ENCODE results near the gene CDCA7.
"Not testable (repeated sequence)": the region's sequence is repeated elsewhere in the genome, so short reads cannot be mapped to it uniquely, and the experiment has no call there.

Gene CDCA7

GRCh38 chr2:173355866-173356508, 1.3 kb downstream of the CDCA7 start:
- peak overlapping the region; percentile 74 for H3K4me3 ChIP-seq (ENCODE audit: low read depth, low read length)
- DNase-seq (ENCODE audit: low read depth): no peak

DNA sequence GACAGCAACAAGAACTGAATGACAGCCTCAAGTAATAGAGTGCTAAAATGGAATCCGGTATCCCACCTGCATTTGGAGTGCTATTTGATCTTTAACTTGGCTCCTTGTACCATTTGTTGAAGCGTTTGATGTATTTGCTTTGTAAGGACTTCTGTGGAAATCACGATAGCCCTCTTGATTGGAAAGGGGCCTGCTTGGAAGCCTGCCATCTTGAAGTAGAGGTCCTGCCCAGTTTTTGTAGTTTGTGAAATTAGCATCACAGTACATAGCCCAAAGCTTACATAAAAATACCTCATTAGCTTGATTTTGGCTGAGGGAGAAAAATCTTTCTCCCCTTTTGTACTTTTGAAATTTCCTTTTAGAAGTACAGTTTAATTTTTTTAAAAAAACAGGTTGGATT, 2.7 kb downstream of the CDCA7 start:
- H3K4me3 ChIP-seq (ENCODE audit: low read depth, low read length): no peak overlapping the region
- DNase-seq (ENCODE audit: low read depth): no peak

GRCh38 chr2:173358616-173359015, 3.9 kb downstream of the CDCA7 start:
- H3K4me3 ChIP-seq (ENCODE audit: low read depth, low read length): no peak overlapping the region
- DNase-seq (ENCODE audit: low read depth): no peak

- DNase-seq (ENCODE audit: low read depth): no peak
- no peak overlapping the region for H3K4me3 ChIP-seq (ENCODE audit: low read depth, low read length)
These were observed 4.6 kb downstream of the CDCA7 start for GRCh38 chr2:173359231-173359630.

DNA sequence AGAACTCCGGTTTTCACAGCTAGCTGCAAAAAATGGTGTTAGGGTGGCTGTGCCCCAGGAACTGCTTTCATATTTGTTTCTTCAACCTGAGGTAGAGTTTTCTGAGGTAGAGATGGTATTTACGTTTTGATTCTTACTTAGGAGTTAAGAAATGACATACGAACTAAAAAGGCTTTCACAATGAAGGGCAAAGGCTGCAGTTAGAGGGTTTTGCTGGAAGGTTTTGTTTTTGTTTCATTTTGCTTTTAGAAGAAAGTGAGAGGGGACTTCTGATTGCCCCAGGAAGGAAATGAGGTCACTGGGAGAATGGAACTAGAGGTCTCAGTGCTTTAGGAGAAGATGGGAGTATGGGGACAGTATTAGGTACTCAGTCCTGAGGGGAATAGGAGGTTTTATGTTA, 15.5 kb downstream of the CDCA7 start:
- no peak overlapping the region for H3K4me3 ChIP-seq (ENCODE audit: low read depth, low read length)
- DNase-seq (ENCODE audit: low read depth): no peak

DNA sequence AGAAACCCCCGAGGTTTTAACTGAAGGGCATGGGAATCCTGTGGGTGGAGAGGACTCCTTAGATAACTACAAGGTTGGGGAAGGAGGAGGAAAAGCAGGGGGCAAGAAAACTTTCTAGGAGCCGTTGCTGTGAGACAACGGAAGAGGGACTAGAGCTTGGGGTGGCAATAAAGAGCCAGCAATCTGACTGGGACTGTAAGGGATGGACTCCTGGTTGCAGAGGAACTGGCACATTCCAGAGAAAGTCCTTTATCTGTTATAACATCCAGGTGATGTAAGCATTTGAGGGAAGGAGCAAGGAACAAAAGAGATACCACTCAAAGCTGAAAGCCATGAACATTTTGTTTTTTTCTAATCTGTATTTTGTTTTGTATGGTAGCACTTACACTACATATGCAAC, 16.4 kb downstream of the CDCA7 start:
- no peak for DNase-seq (ENCODE audit: low read depth)
- no peak overlapping the region for H3K4me3 ChIP-seq (ENCODE audit: low read depth, low read length)

DNA sequence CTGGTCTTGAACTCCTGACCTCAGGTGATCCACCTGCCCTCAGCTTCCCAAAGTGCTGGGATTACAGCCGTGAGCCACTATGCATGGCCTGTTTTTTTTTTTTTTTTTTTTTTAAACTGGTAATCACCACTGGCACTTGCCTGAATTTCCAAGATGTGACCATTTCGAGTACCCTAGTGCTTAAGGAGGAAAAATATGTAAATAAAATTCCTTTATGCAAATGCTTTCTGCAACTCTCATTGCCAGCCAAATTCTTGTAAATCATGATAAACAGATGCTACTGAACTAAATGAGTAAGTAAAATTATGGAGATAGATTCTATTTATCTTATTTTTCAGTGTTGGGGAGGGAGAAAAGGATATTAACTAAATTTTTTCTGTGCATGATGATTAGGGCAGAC, 18.6 kb downstream of the CDCA7 start:
- DNase-seq (ENCODE audit: low read depth): no peak
- no peak overlapping the region for H3K4me3 ChIP-seq (ENCODE audit: low read depth, low read length)

- H3K4me3 ChIP-seq (ENCODE audit: low read depth, low read length): no peak overlapping the region
- no peak for DNase-seq (ENCODE audit: low read depth)
These were observed 20.0 kb downstream of the CDCA7 start for GRCh38 chr2:173374634-173375033.

- not testable (repeated sequence) for DNase-seq (ENCODE audit: low read depth); H3K4me3 ChIP-seq (ENCODE audit: low read depth, low read length)
These were observed 30.9 kb downstream of the CDCA7 start for GRCh38 chr2:173385534-173385933.

GRCh38 chr2:173386021-173386737, 31.5 kb downstream of the CDCA7 start:
- no peak overlapping the region for H3K4me3 ChIP-seq (ENCODE audit: low read depth, low read length)
- no peak for DNase-seq (ENCODE audit: low read depth)

- DNase-seq (ENCODE audit: low read depth): no peak
- H3K4me3 ChIP-seq (ENCODE audit: low read depth, low read length): no peak overlapping the region
These were observed 32.0 kb downstream of the CDCA7 start for GRCh38 chr2:173386738-173387065.

- H3K4me3 ChIP-seq (ENCODE audit: low read depth, low read length): no peak overlapping the region
- no peak for DNase-seq (ENCODE audit: low read depth)
These were observed 32.4 kb downstream of the CDCA7 start for GRCh38 chr2:173387079-173387478.

DNA sequence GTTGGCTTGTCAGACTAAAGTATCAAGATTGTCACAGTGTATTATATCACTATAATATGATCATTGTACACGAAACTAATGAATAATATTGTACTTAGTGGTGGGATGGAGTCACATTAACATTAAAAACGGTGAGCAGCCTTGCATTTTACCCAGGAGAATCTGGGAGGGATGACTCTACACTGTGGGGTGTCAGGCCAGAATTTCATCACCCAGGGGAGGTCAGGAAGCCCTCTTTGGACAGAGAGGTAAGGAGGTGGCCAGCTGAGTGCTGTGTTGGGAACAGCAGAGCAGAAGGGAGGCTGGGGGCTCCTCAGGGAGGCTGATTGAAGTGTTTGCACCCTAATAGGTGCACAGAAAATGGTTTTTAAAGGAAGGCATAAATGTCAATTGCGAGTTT, 33.0 kb downstream of the CDCA7 start:
- no peak for DNase-seq (ENCODE audit: low read depth)
- H3K4me3 ChIP-seq (ENCODE audit: low read depth, low read length): no peak overlapping the region

- DNase-seq (ENCODE audit: low read depth): no peak
- H3K4me3 ChIP-seq (ENCODE audit: low read depth, low read length): no peak overlapping the region
These were observed 34.1 kb downstream of the CDCA7 start for GRCh38 chr2:173388795-173389194.

GRCh38 chr2:173390036-173390435, 35.4 kb downstream of the CDCA7 start:
- DNase-seq (ENCODE audit: low read depth): no peak
- H3K4me3 ChIP-seq (ENCODE audit: low read depth, low read length): no peak overlapping the region

DNA sequence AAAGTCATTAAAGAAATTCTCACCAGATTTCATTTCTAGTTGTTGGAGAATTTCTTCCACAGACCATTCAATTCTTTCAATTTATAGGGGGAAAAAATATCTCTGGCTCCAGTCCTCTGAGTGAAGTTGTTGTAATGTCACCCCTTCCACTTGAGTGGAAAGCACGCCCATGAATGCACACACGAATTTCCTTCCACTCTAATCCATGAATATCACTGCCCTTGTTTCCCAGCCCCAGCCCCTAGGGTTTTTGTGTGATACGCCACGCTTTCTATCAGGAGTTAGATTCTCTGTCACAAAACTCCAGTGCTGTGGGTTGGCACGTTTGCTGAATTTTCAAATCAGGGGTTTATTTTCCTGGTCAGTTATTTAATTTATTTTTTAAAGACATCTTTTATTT, 38.1 kb downstream of the CDCA7 start:
- no peak for DNase-seq (ENCODE audit: low read depth)
- no peak overlapping the region for H3K4me3 ChIP-seq (ENCODE audit: low read depth, low read length)

DNA sequence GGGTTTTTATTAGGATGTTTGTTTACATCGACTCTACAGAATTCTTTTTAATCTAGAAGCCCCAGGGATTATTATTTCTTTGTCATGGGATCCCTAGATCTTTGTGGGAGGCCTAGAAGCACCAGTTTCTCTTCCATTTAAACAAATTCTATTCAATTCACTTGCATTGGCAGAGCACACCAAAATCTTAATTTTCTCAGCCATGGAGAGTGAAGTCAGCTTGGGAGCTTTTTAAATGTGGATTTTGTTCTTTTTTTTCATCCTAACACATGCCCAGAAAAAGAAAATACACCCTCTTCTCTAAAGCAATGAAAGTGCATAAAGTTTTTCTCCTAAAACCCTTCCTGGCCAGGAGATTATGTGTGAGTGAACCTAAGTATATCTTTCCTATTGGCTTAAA, 38.5 kb downstream of the CDCA7 start:
- no peak overlapping the region for H3K4me3 ChIP-seq (ENCODE audit: low read depth, low read length)

GRCh38 chr2:173393636-173394035, 39.0 kb downstream of the CDCA7 start:
- DNase-seq (ENCODE audit: low read depth): no peak
- no peak overlapping the region for H3K4me3 ChIP-seq (ENCODE audit: low read depth, low read length)

More for the DNA sequence above, 38.5 kb downstream of the CDCA7 start:
- DNase-seq (ENCODE audit: low read depth): no peak

- H3K4me3 ChIP-seq (ENCODE audit: low read depth, low read length): no peak overlapping the region
- no peak for DNase-seq (ENCODE audit: low read depth)
These were observed 39.7 kb downstream of the CDCA7 start for GRCh38 chr2:173394091-173394974.

DNA sequence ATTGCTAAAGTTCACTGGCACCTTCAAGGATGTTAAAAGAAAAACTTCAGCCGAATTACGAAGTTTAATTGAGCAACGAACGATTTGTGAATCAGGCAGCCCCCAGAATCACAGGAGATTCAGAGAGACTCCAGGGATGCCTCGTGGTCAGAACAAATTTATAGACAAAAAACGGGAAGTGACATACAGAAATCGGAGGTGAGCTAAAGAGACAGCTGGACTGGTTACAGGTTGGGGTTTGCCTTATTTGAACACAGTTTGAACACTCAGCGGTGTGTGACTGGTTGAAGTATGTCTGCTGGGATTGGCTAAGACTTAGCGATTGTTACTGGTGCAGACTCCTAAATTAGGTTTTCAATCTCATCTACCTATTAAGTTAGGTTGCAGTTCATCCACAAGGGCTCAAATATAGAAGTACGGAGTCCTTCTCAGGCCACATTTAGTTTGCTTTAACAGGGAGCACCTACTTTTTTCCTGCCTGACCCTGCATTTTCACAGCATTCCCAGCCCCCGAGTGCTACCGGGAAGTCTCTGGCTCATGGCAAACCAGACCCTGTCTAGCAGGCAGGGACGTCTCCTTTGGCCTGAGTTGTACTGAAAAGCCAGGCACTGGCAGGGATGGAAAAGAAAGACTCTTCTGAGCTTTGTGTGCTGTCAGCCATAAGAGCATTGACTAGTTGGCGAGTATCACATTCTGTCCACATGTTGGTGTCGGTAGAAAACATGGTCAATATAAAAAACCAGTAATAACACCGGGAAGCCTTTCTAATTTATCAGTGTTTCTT, 41.1 kb downstream of the CDCA7 start:
- no peak overlapping the region for H3K4me3 ChIP-seq (ENCODE audit: low read depth, low read length)
- DNase-seq (ENCODE audit: low read depth): no peak

Data from skeletal muscle cell (primary cell).